Hepatocyte (in vitro differentiated cells): ENCODE measurements around the gene MEGF8. TPM values are rescaled to one million over a fixed set of nuclear protein-coding genes. Genes with fewer than 3 reads are reported as not detected.

ENCODE experiments used
- DNase-seq: peaks from one replicate; pipeline ENCODE4 v3.0.0-alpha.2; 2016; ENCODE audit warnings: low spot score
- H2AFZ ChIP-seq: fragments of 200-600 bp; sonication (generic); 2 replicates; pipeline ENCODE4 v1.6.0; 2016; ENCODE audit warnings: antibody characterized with exemption, mild to moderate bottlenecking
- H3K27ac ChIP-seq: fragments of 200-600 bp; sonication (generic); 2 replicates; pipeline ENCODE4 v1.5.1; 2016; ENCODE audit warnings: mild to moderate bottlenecking
- H3K27me3 ChIP-seq: fragments of 200-600 bp; sonication (generic); 2 replicates; pipeline ENCODE4 v1.6.1; 2016
- H3K36me3 ChIP-seq: fragments of 200-600 bp; sonication (generic); replicated peaks from 2 replicates; pipeline ENCODE4 v1.5.1; 2016; ENCODE audit warnings: low read depth; ENCODE audit not compliant: insufficient read depth
- H3K4me1 ChIP-seq: fragments of 200-600 bp; sonication (generic); 2 replicates; pipeline ENCODE4 v1.5.1; 2016; ENCODE audit warnings: mild to moderate bottlenecking, moderate library complexity; ENCODE audit not compliant: insufficient read depth
- H3K4me2 ChIP-seq: fragments of 200-600 bp; sonication (generic); 2 replicates; pipeline ENCODE4 v1.6.0; 2016
- H3K4me3 ChIP-seq: fragments of 200-600 bp; sonication (generic); 2 replicates; pipeline ENCODE4 v1.5.1; 2016; ENCODE audit warnings: mild to moderate bottlenecking
- H3K79me2 ChIP-seq: fragments of 200-600 bp; sonication (generic); 2 replicates; pipeline ENCODE4 v1.6.0; 2017; ENCODE audit warnings: mild to moderate bottlenecking
- H3K9me2 ChIP-seq: fragments of 200-600 bp; sonication (generic); replicated peaks from 2 replicates; pipeline ENCODE4 v1.6.0; 2017; ENCODE audit warnings: mild to moderate bottlenecking; ENCODE audit not compliant: insufficient read depth
- H3K9me3 ChIP-seq: fragments of 200-600 bp; sonication (generic); 2 replicates; pipeline ENCODE4 v1.5.1; 2016; ENCODE audit warnings: low read depth, mild to moderate bottlenecking
- H4K20me1 ChIP-seq: fragments of 200-600 bp; sonication (generic); 2 replicates; pipeline ENCODE4 v1.6.0; 2016; ENCODE audit warnings: mild to moderate bottlenecking; ENCODE audit not compliant: insufficient read depth, poor library complexity, severe bottlenecking
- CTCF ChIP-seq: fragments of 200-600 bp; sonication (generic); IDR thresholded peaks from 2 replicates; pipeline ENCODE4 v1.5.1; 2016; ENCODE audit warnings: antibody characterized with exemption, mild to moderate bottlenecking; ENCODE audit not compliant: poor library complexity
- EZH2 ChIP-seq: fragments of 200-600 bp; sonication (generic); IDR thresholded peaks from 2 replicates; pipeline ENCODE4 v1.6.1; 2016; ENCODE audit warnings: antibody characterized with exemption, mild to moderate bottlenecking, borderline replicate concordance
- EZH2phosphoT487 ChIP-seq: fragments of 200-600 bp; sonication (generic); IDR thresholded peaks from one replicate; pipeline ENCODE4 v1.6.1; 2018; ENCODE audit warnings: antibody characterized with exemption, mild to moderate bottlenecking, low read depth, moderate library complexity; ENCODE audit not compliant: unreplicated experiment, severe bottlenecking
- WGBS: methylation state at CpG from one replicate; pipeline ENCODE4 v1.1.6; 2016; ENCODE audit warnings: low lambda C conversion rate; ENCODE audit errors: missing lambda C conversion rate; 5-methylcytosine and 5-hydroxymethylcytosine counted together
- microRNA-seq: library from miRNA; unstranded; fragments of <30 nt; microRNA quantifications from one replicate; pipeline ENCODE4, GENCODE V29; 2017
- polyA plus RNA-seq: library from polyadenylated mRNA; unstranded; fragments of >200 nt; fragmentation: Nextera tagmentation; extraction: Ambion mirVana; gene quantifications from 2 replicates; pipeline ENCODE4 v1.2.1, GENCODE V29; 2016
- small RNA-seq: library from RNA; depleted of rRNA; stranded (forward); fragments of <200 nt; gene quantifications from one replicate; pipeline ENCODE3, GENCODE V24; 2014
- total RNA-seq: library from RNA; depleted of rRNA; stranded (reverse); fragments of >200 nt; gene quantifications from 2 replicates; pipeline ENCODE4 v1.2.3, GENCODE V29; 2014

Gene MEGF8
- total and polyA plus RNA-seq, 2 experiments from 2014 or later = 8.3 to 19.2 TPM

GRCh38 chr19:42424712-42425131 is 99.3 kb downstream of the MEGF8 start:
- WGBS = 41% methylated on average over 13 of the region's 13 CpGs

GRCh38 chr19:42426643-42427042 is 101.2 kb downstream of the MEGF8 start:
- WGBS = 93% methylated on average over 3 of the region's 3 CpGs
- no peak for DNase-seq
- Histone ChIP-seq H3K4me3 (no peak overlapping the region), H4K20me1 (no peaks in the 10 kb centered on the region), H3K27me3 (no peaks in the 10 kb centered on the region), H3K9me2 (no peaks in the 10 kb centered on the region), H3K79me2 (peaks cover 2% of the 10 kb centered on the region), H3K36me3 (no peaks in the 10 kb centered on the region), H3K4me1 (peaks cover 17% of the 10 kb centered on the region), H3K9me3 (no peaks in the 10 kb centered on the region), H3K4me2 (no peak overlapping the region), H3K27ac (no peak overlapping the region), H2AFZ (no peak overlapping the region)
- no peak for TF ChIP-seq CTCF
- no peak for TF ChIP-seq EZH2phosphoT487
- TF ChIP-seq EZH2 = no peak

More at GRCh38 chr19:42424712-42425131, 99.3 kb downstream of the MEGF8 start:
- Histone ChIP-seq H3K4me3 (no peak overlapping the region), H3K4me2 (peak overlapping the region; percentile 89), H3K27me3 (no peaks in the 10 kb centered on the region), H3K36me3 (no peaks in the 10 kb centered on the region), H3K9me2 (no peaks in the 10 kb centered on the region), H4K20me1 (no peaks in the 10 kb centered on the region), H3K9me3 (no peaks in the 10 kb centered on the region), H3K79me2 (peaks cover 2% of the 10 kb centered on the region), H2AFZ (peak overlapping the region; percentile 82), H3K4me1 (peaks cover 17% of the 10 kb centered on the region), H3K27ac (peak overlapping the region; percentile 8)
- no peak for TF ChIP-seq EZH2phosphoT487
- peak; percentile 33 for TF ChIP-seq CTCF
- no peak for TF ChIP-seq EZH2
- DNase-seq = no peak

- Histone ChIP-seq H3K27me3 (no peaks in the 10 kb centered on the region), H4K20me1 (no peaks in the 10 kb centered on the region), H2AFZ (no peak within 1 kb of the TSS), H3K4me2 (no peak within 1 kb of the TSS), H3K27ac (peak within 1 kb of the TSS; percentile 57), H3K9me2 (no peaks in the 10 kb centered on the region), H3K4me3 (no peak within 1 kb of the TSS), H3K79me2 (no peaks in the 10 kb centered on the region), H3K9me3 (no peaks in the 10 kb centered on the region), H3K4me1 (peaks cover 15% of the 10 kb centered on the region), H3K36me3 (no peaks in the 10 kb centered on the region)
- 50% methylated on average over 4 of the region's 4 CpGs for WGBS
- peak; percentile 40 for DNase-seq
- TF ChIP-seq EZH2phosphoT487 = no peak
- TF ChIP-seq EZH2 = no peak
- TF ChIP-seq CTCF = no peak
Measured at GRCh38 chr19:42427313-42427712, 101.9 kb downstream of the MEGF8 start, which contains the start of gene LIPE. Gene LIPE (minus strand): TSS chr19:42427388. CDS start chr19:42427149, 239 bp downstream.

Small RNAs within 50 kb of the gene (microRNA-seq; reads per million reads assigned to microRNA genes)
- gene MIR8077 = not detected

Small RNAs within 50 kb of the gene (small RNA-seq; reads per million reads assigned to genes)
- not detected for gene MIR8077

Other genes starting within 250 kb of the MEGF8 start
- 10.7 and 11.8 TPM in 2 replicates for gene ZNF574, start 249.5 kb upstream of the MEGF8 start, total RNA-seq
- 13.3 and 13.6 TPM in 2 replicates for gene ZNF574, start 249.5 kb upstream of the MEGF8 start, polyA plus RNA-seq
- gene POU2F2, start 193.2 kb upstream of the MEGF8 start, total RNA-seq = 0.16 TPM in 1 of 2 replicates, not detected in the other
- gene POU2F2, start 193.2 kb upstream of the MEGF8 start, polyA plus RNA-seq = 0.15 and 0.52 TPM in 2 replicates
- gene DEDD2, start 108.0 kb upstream of the MEGF8 start, total RNA-seq = 34.2 and 38.6 TPM in 2 replicates
- gene DEDD2, start 108.0 kb upstream of the MEGF8 start, polyA plus RNA-seq = 37.8 and 38.6 TPM in 2 replicates
- gene ZNF526, start 105.3 kb upstream of the MEGF8 start, total RNA-seq = 4.9 and 5.1 TPM in 2 replicates
- gene ZNF526, start 105.3 kb upstream of the MEGF8 start, polyA plus RNA-seq = 8.6 and 9.7 TPM in 2 replicates
- gene GSK3A, start 83.0 kb upstream of the MEGF8 start, total RNA-seq = 31.2 and 32.2 TPM in 2 replicates
- 36.6 and 38.8 TPM in 2 replicates for gene GSK3A, start 83.0 kb upstream of the MEGF8 start, polyA plus RNA-seq
- 32.6 and 47.1 TPM in 2 replicates for gene ERF, start 70.5 kb upstream of the MEGF8 start, total RNA-seq
- gene ERF, start 70.5 kb upstream of the MEGF8 start, polyA plus RNA-seq = 20.4 and 24.4 TPM in 2 replicates
- 14.3 and 17.4 TPM in 2 replicates for gene CIC, start 56.4 kb upstream of the MEGF8 start, total RNA-seq
- gene CIC, start 56.4 kb upstream of the MEGF8 start, polyA plus RNA-seq = 19.3 and 23.2 TPM in 2 replicates
- gene PRR19, start 23.5 kb upstream of the MEGF8 start, total RNA-seq = 0.24 and 2.2 TPM in 2 replicates
- gene PRR19, start 23.5 kb upstream of the MEGF8 start, polyA plus RNA-seq = 1.9 and 3.0 TPM in 2 replicates
- 46.1 and 70.6 TPM in 2 replicates for gene PAFAH1B3, start 23.0 kb upstream of the MEGF8 start, total RNA-seq
- gene PAFAH1B3, start 23.0 kb upstream of the MEGF8 start, polyA plus RNA-seq = 98.6 and 116 TPM in 2 replicates
- 0.40 TPM in 1 of 2 replicates, not detected in the other for gene TMEM145, start 12.3 kb upstream of the MEGF8 start, total RNA-seq
- gene TMEM145, start 12.3 kb upstream of the MEGF8 start, polyA plus RNA-seq = 0.58 TPM in 1 of 2 replicates, not detected in the other
- 0.93 TPM in 1 of 2 replicates, not detected in the other for gene CNFN, start 64.7 kb downstream of the MEGF8 start, total RNA-seq
- 8.3 and 8.8 TPM in 2 replicates for gene CNFN, start 64.7 kb downstream of the MEGF8 start, polyA plus RNA-seq
- 6.4 and 11.2 TPM in 2 replicates for gene LIPE, start 101.8 kb downstream of the MEGF8 start, total RNA-seq
- 5.4 and 7.1 TPM in 2 replicates for gene LIPE, start 101.8 kb downstream of the MEGF8 start, polyA plus RNA-seq
- gene CXCL17, start 117.3 kb downstream of the MEGF8 start, total RNA-seq = 4.4 and 6.7 TPM in 2 replicates
- 15.3 and 16.7 TPM in 2 replicates for gene CXCL17, start 117.3 kb downstream of the MEGF8 start, polyA plus RNA-seq
- 7.1 and 10.0 TPM in 2 replicates for gene CEACAM1, start 202.8 kb downstream of the MEGF8 start, total RNA-seq
- 20.8 and 21.1 TPM in 2 replicates for gene CEACAM1, start 202.8 kb downstream of the MEGF8 start, polyA plus RNA-seq